Urinary bladder (tissue), 4 donors: ENCODE results near the gene SH3RF1. TPM values are rescaled to one million over a fixed set of nuclear protein-coding genes. Genes with fewer than 3 reads are reported as not detected.

Source experiments
- DNase-seq: peaks from one replicate; pipeline ENCODE4 v3.0.0-alpha.2; 2015; ENCODE audit errors: extremely low spot score
- H3K27ac ChIP-seq: one replicate; pipeline ENCODE4 v1.5.1; 2013; ENCODE audit warnings: low read depth, mild to moderate bottlenecking, moderate library complexity
- H3K36me3 ChIP-seq: one replicate; pipeline ENCODE4 v1.6.1; 2013; ENCODE audit warnings: mild to moderate bottlenecking, moderate library complexity; ENCODE audit not compliant: insufficient read depth
- H3K4me1 ChIP-seq: one replicate; pipeline ENCODE4 v1.6.1; 2013; ENCODE audit warnings: mild to moderate bottlenecking, moderate library complexity; ENCODE audit not compliant: insufficient read depth
- H3K4me3 ChIP-seq: one replicate; pipeline ENCODE4 v1.5.1; 2013; ENCODE audit warnings: low read depth, low read length
- WGBS: extraction: QIAGEN DNeasy Blood & Tissue Kit; methylation state at CpG from one replicate; pipeline ENCODE4 v1.1.7; 2013; 5-methylcytosine and 5-hydroxymethylcytosine counted together
- polyA plus RNA-seq: library from polyadenylated mRNA; stranded (reverse); fragments of 200-250 nt; gene quantifications from one replicate; pipeline ENCODE4 v1.2.3, GENCODE V29; 2013
- total RNA-seq: library from RNA; depleted of rRNA; stranded (reverse); fragments of >200 nt; gene quantifications from one replicate; pipeline ENCODE4 v1.2.3, GENCODE V29; 2014
- donor health status: healthy with polysubstance abuse.
- donor health status: healthy.

Gene SH3RF1
- total and polyA plus RNA-seq, 2 donors, result 7.7 to 11.1 TPM

GRCh38 chr4:169158861-169159260 is 111.9 kb downstream of the SH3RF1 start:
- Histone ChIP-seq H3K4me1 (no peaks in the 10 kb centered on the region), H3K36me3 (no peaks in the 10 kb centered on the region), H3K4me3 (no peak overlapping the region), H3K27ac (no peak overlapping the region)
- no peak for DNase-seq
- WGBS, result 96% methylated on average over 2 of the region's 2 CpGs

GRCh38 chr4:169158046-169158445 is 112.7 kb downstream of the SH3RF1 start:
- Histone ChIP-seq H3K4me1 (no peaks in the 10 kb centered on the region), H3K36me3 (no peaks in the 10 kb centered on the region), H3K27ac (no peak overlapping the region), H3K4me3 (no peak overlapping the region)
- no peak for DNase-seq
- 95% methylated on average over 4 of the region's 4 CpGs for WGBS

GRCh38 chr4:169156392-169156791 is 114.4 kb downstream of the SH3RF1 start:
- Histone ChIP-seq H3K36me3 (no peaks in the 10 kb centered on the region), H3K4me1 (no peaks in the 10 kb centered on the region), H3K27ac (no peak overlapping the region), H3K4me3 (no peak overlapping the region)
- DNase-seq, result no peak
- WGBS, result 96% methylated on average over 3 of the region's 3 CpGs

- Histone ChIP-seq H3K36me3 (no peaks in the 10 kb centered on the region), H3K27ac (no peak overlapping the region), H3K4me1 (no peaks in the 10 kb centered on the region), H3K4me3 (no peak overlapping the region)
- WGBS, result 51% methylated on average over 2 of the region's 2 CpGs
- no peak for DNase-seq
Measured at GRCh38 chr4:169154121-169154520, 116.6 kb downstream of the SH3RF1 start.

GRCh38 chr4:169153481-169154087 is 117.2 kb downstream of the SH3RF1 start:
- WGBS, result 79% methylated on average over 2 of the region's 2 CpGs
- Histone ChIP-seq H3K4me3 (no peak overlapping the region), H3K27ac (no peak overlapping the region), H3K36me3 (no peaks in the 10 kb centered on the region), H3K4me1 (no peaks in the 10 kb centered on the region)
- DNase-seq, result no peak

GRCh38 chr4:169152899-169153298 is 117.9 kb downstream of the SH3RF1 start:
- Histone ChIP-seq H3K4me1 (no peaks in the 10 kb centered on the region), H3K4me3 (no peak overlapping the region), H3K36me3 (no peaks in the 10 kb centered on the region), H3K27ac (no peak overlapping the region)
- no peak for DNase-seq
- WGBS, result 83% methylated on average over 4 of the region's 4 CpGs

GRCh38 chr4:169152098-169152497 is 118.7 kb downstream of the SH3RF1 start:
- H3K36me3 ChIP-seq, result no peaks in the 10 kb centered on the region
- 94% methylated on average over 3 of the region's 3 CpGs for WGBS
- H3K4me3 ChIP-seq, result no peak overlapping the region
- no peak for DNase-seq
- no peak overlapping the region for H3K27ac ChIP-seq
- no peaks in the 10 kb centered on the region for H3K4me1 ChIP-seq

GRCh38 chr4:169151671-169152070 is 119.1 kb downstream of the SH3RF1 start:
- Histone ChIP-seq H3K27ac (no peak overlapping the region), H3K4me1 (no peaks in the 10 kb centered on the region), H3K4me3 (no peak overlapping the region), H3K36me3 (no peaks in the 10 kb centered on the region)
- WGBS, result 59% methylated on average over 2 of the region's 2 CpGs
- no peak for DNase-seq

- H3K36me3 ChIP-seq, result no peaks in the 10 kb centered on the region
- H3K27ac ChIP-seq, result no peak overlapping the region
- no peak for DNase-seq
- no peaks in the 10 kb centered on the region for H3K4me1 ChIP-seq
- no peak overlapping the region for H3K4me3 ChIP-seq
- WGBS, result 90% methylated on average over 5 of the region's 5 CpGs
Measured at GRCh38 chr4:169150806-169151205, 120.0 kb downstream of the SH3RF1 start.

- H3K27ac ChIP-seq, result no peak overlapping the region
- 44% methylated on average over 4 of the region's 4 CpGs for WGBS
- H3K4me3 ChIP-seq, result no peak overlapping the region
- DNase-seq, result no peak
- H3K36me3 ChIP-seq, result no peaks in the 10 kb centered on the region
- H3K4me1 ChIP-seq, result no peaks in the 10 kb centered on the region
Measured at GRCh38 chr4:169148885-169149284, 121.9 kb downstream of the SH3RF1 start.

GRCh38 chr4:169147191-169147590 is 123.6 kb downstream of the SH3RF1 start:
- Histone ChIP-seq H3K4me3 (no peak overlapping the region), H3K36me3 (no peaks in the 10 kb centered on the region), H3K27ac (no peak overlapping the region), H3K4me1 (no peaks in the 10 kb centered on the region)
- WGBS, result 51% methylated on average over 3 of the region's 3 CpGs
- DNase-seq, result no peak

GRCh38 chr4:169144061-169144600 is 126.6 kb downstream of the SH3RF1 start:
- no peak for DNase-seq
- no peak overlapping the region for H3K27ac ChIP-seq

GRCh38 chr4:169143335-169143734 is 127.4 kb downstream of the SH3RF1 start:
- no peaks in the 10 kb centered on the region for H3K4me1 ChIP-seq
- DNase-seq, result no peak
- no peak overlapping the region for H3K4me3 ChIP-seq
- H3K27ac ChIP-seq, result no peak overlapping the region
- no peaks in the 10 kb centered on the region for H3K36me3 ChIP-seq
- 93% methylated on average over 9 of the region's 9 CpGs for WGBS

More at GRCh38 chr4:169144061-169144600, 126.6 kb downstream of the SH3RF1 start:
- H3K36me3 ChIP-seq, result no peaks in the 10 kb centered on the region
- no peaks in the 10 kb centered on the region for H3K4me1 ChIP-seq
- no peak overlapping the region for H3K4me3 ChIP-seq

- Histone ChIP-seq H3K4me3 (no peak overlapping the region), H3K36me3 (no peaks in the 10 kb centered on the region), H3K27ac (no peak overlapping the region), H3K4me1 (no peaks in the 10 kb centered on the region)
- no peak for DNase-seq
Measured at GRCh38 chr4:169142906-169143305, 127.8 kb downstream of the SH3RF1 start.

- Histone ChIP-seq H3K36me3 (no peaks in the 10 kb centered on the region), H3K4me3 (no peak overlapping the region), H3K27ac (no peak overlapping the region), H3K4me1 (no peaks in the 10 kb centered on the region)
- no peak for DNase-seq
- WGBS, result 87% methylated on average over 2 of the region's 2 CpGs
Measured at GRCh38 chr4:169142391-169142790, 128.4 kb downstream of the SH3RF1 start.
